Neural cell (in vitro differentiated cells): ENCODE results near the gene ABCA6. TPM values are rescaled to one million over a fixed set of nuclear protein-coding genes. Genes with fewer than 3 reads are reported as not detected.

Experiments
- H2AFZ ChIP-seq: fragments of 200-600, 300-800 bp; sonication (generic), shearing (Covaris generic); 2 replicates; pipeline ENCODE4 v1.6.0; 2014; ENCODE audit warnings: low read depth, mild to moderate bottlenecking, antibody characterized with exemption, low read length, moderate library complexity
- H3F3A ChIP-seq: fragments of 200-600 bp; shearing (Covaris generic); 2 replicates; pipeline ENCODE4 v1.6.1; 2016; ENCODE audit warnings: mild to moderate bottlenecking, moderate library complexity, mixed read lengths, antibody characterized with exemption, low read length; ENCODE audit not compliant: insufficient read depth, poor library complexity, severe bottlenecking
- H3K27ac ChIP-seq: fragments of 200-600, 300-800 bp; sonication (generic), shearing (Covaris generic); 2 replicates; pipeline ENCODE4 v1.5.1; 2014; ENCODE audit warnings: mild to moderate bottlenecking, low read length, moderate library complexity
- H3K27me3 ChIP-seq: fragments of 300-800, 200-600 bp; sonication (generic), shearing (Covaris generic); 2 replicates; pipeline ENCODE4 v1.6.0; 2014; ENCODE audit warnings: mild to moderate bottlenecking, low read depth, low read length, moderate library complexity; ENCODE audit not compliant: insufficient read depth
- H3K36me3 ChIP-seq: fragments of 300-800, 200-600 bp; sonication (generic), shearing (Covaris generic); 2 replicates; pipeline ENCODE4 v1.5.1; 2014; ENCODE audit warnings: mild to moderate bottlenecking, antibody characterized with exemption, low read length, moderate library complexity; ENCODE audit not compliant: insufficient read depth
- H3K4me2 ChIP-seq: fragments of 300-800, 200-600 bp; sonication (generic), shearing (Covaris generic); 2 replicates; pipeline ENCODE4 v1.6.0; 2014; ENCODE audit warnings: mild to moderate bottlenecking, low read length
- H3K4me3 ChIP-seq: fragments of 300-800, 200-600 bp; sonication (generic), shearing (Covaris generic); 2 replicates; pipeline ENCODE4 v1.5.1; 2014; ENCODE audit warnings: mild to moderate bottlenecking, low read length, moderate library complexity
- H3K79me2 ChIP-seq: fragments of 200-600 bp; shearing (Covaris generic); replicated peaks from 2 replicates; pipeline ENCODE4 v1.6.0; 2014; ENCODE audit warnings: mild to moderate bottlenecking, low read length, moderate library complexity; ENCODE audit not compliant: insufficient read depth
- H3K9ac ChIP-seq: fragments of 300-800, 200-600 bp; sonication (generic), shearing (Covaris generic); 2 replicates; pipeline ENCODE4 v1.6.1; 2016; ENCODE audit warnings: mild to moderate bottlenecking, low read length, mixed read lengths
- H3K9me2 ChIP-seq: fragments of 200-600 bp; shearing (Covaris generic); 2 replicates; pipeline ENCODE4 v1.6.1; 2016; ENCODE audit warnings: mild to moderate bottlenecking, low read length, mixed read lengths; ENCODE audit not compliant: insufficient read depth
- H3K9me3 ChIP-seq: fragments of 200-600, 300-800 bp; sonication (generic), shearing (Covaris generic); 2 replicates; pipeline ENCODE4 v1.6.1; 2016; ENCODE audit warnings: mild to moderate bottlenecking, mixed run types, low read length, moderate library complexity, mixed read lengths
- H4K20me1 ChIP-seq: fragments of 200-600 bp; shearing (Covaris generic); 2 replicates; pipeline ENCODE4 v1.6.1; 2016; ENCODE audit warnings: mild to moderate bottlenecking, mixed run types; ENCODE audit not compliant: insufficient read depth
- CTCF ChIP-seq: fragments of 450-650 bp; IDR thresholded peaks from 2 replicates; pipeline ENCODE4 v1.5.1; 2014; ENCODE audit warnings: antibody characterized with exemption, mild to moderate bottlenecking, moderate library complexity; ENCODE audit not compliant: poor library complexity, severe bottlenecking
- EP300 ChIP-seq: fragments of 450-650 bp; conservative IDR thresholded peaks from 2 replicates; pipeline ENCODE4 v1.6.1; 2014; ENCODE audit warnings: antibody characterized with exemption, mild to moderate bottlenecking, moderate library complexity; ENCODE audit not compliant: poor library complexity, severe bottlenecking
- EZH2 ChIP-seq: fragments of 200-600, 300-800 bp; shearing (Covaris generic), sonication (generic); IDR thresholded peaks from 2 replicates; pipeline ENCODE4 v1.6.1; 2014; ENCODE audit warnings: antibody characterized with exemption, low read length, borderline replicate concordance, mild to moderate bottlenecking; ENCODE audit not compliant: insufficient read depth, poor library complexity, severe bottlenecking
- MXI1 ChIP-seq: fragments of 450-650 bp; conservative IDR thresholded peaks from 2 replicates; pipeline ENCODE4 v1.6.1; 2014; ENCODE audit warnings: antibody characterized with exemption, mild to moderate bottlenecking; ENCODE audit not compliant: poor library complexity, severe bottlenecking
- POLR2AphosphoS5 ChIP-seq: IDR thresholded peaks from 2 replicates; pipeline ENCODE4 v1.6.1; 2012
- RAD21 ChIP-seq: fragments of 450-650 bp; conservative IDR thresholded peaks from 2 replicates; pipeline ENCODE4 v1.6.1; 2014; ENCODE audit warnings: antibody characterized with exemption, mild to moderate bottlenecking, moderate library complexity
- REST ChIP-seq: IDR thresholded peaks from 2 replicates; pipeline ENCODE4 v1.6.1; 2012; ENCODE audit warnings: borderline replicate concordance
- SMC3 ChIP-seq: fragments of 450-650 bp; conservative IDR thresholded peaks from 2 replicates; pipeline ENCODE4 v1.6.1; 2014; ENCODE audit warnings: antibody characterized with exemption, mild to moderate bottlenecking, moderate library complexity; ENCODE audit not compliant: poor library complexity
- TAF1 ChIP-seq: IDR thresholded peaks from 2 replicates; pipeline ENCODE4 v1.6.1; 2012; ENCODE audit warnings: low read depth
- polyA plus RNA-seq: library from polyadenylated mRNA; depleted of rRNA; stranded (reverse); fragments of >200 nt; gene quantifications from 2 replicates; pipeline ENCODE4 v1.2.3, GENCODE V29; 2014

Gene ABCA6
- polyA plus RNA-seq, 1 donor from 2014 or later: 1.6 TPM

DNA sequence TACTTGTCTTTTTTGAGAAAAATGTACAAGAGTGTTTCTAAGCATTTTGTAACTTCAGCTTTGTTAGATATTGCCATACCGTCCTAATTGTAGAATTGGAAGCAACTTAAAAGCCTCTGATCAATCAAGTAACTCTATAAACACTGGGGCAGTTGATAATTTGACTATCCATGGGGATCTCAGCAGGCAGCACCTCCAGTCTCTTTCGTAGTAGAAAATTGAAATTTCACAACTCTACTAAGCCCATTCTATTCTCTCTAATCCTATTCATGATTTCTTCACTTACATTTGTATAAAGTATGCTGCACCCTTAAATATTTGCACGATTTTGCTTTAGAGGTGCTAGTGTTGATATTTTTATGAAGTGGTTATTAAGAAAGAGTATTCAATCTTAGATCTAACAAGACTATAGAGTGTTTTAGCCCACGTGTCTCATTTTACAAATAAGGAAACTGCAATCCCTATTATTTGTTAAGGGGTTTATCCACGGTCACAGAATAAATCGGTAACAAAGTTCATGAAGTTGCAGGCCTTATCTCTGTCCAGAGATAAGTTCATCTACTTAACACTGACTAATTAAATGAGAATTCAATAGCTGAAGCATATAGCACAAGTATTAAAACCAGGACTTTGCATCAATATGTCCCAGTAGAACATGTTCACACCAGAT, 10.9 kb downstream of the ABCA6 start:
- no peaks in the 10 kb centered on the region for H3F3A ChIP-seq
- H4K20me1 ChIP-seq: no peaks in the 10 kb centered on the region
- no peaks in the 10 kb centered on the region for H3K9me2 ChIP-seq
- TF ChIP-seq EP300 (no peak), POLR2AphosphoS5 (no peak), SMC3 (no peak), REST (no peak), EZH2 (no peak), MXI1 (no peak), TAF1 (no peak)
- H3K27me3 ChIP-seq: no peaks in the 10 kb centered on the region
- no peak overlapping the region for H3K9ac ChIP-seq
- no peak overlapping the region for H3K4me2 ChIP-seq
- H3K27ac ChIP-seq: no peak overlapping the region
- no peaks in the 10 kb centered on the region for H3K36me3 ChIP-seq
- no peaks in the 10 kb centered on the region for H3K79me2 ChIP-seq
- H3K4me3 ChIP-seq: no peak overlapping the region
- no peaks in the 10 kb centered on the region for H3K9me3 ChIP-seq
- H2AFZ ChIP-seq: no peak overlapping the region

DNA sequence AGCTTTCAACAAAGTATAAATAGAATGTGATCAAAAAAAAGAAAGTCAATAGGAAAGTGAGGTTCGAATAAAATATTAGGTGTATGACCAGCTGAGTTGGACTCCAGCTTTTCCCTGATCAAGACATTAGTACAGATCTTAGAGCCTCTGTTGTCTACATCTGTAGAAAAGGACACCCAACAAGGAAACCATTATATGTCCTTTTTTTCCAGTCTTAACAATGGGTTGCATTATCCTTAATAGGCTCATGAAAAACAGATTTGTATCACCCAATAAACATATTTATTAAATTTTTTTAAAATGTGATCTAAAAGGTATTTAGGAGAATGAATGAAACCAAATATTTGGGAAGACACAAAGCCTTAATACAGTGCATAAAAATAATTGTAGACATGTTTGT, 18.1 kb downstream of the ABCA6 start:
- Histone ChIP-seq H3K4me3 (no peak overlapping the region), H3K79me2 (no peaks in the 10 kb centered on the region), H3K36me3 (no peaks in the 10 kb centered on the region), H3K9me3 (no peaks in the 10 kb centered on the region), H2AFZ (no peak overlapping the region), H4K20me1 (no peaks in the 10 kb centered on the region), H3F3A (no peaks in the 10 kb centered on the region), H3K9me2 (no peaks in the 10 kb centered on the region), H3K9ac (no peak overlapping the region), H3K4me2 (no peak overlapping the region), H3K27me3 (no peaks in the 10 kb centered on the region), H3K27ac (no peak overlapping the region)
- no peak for TF ChIP-seq EP300
- TF ChIP-seq CTCF: no peak
- no peak for TF ChIP-seq EZH2
- no peak for TF ChIP-seq MXI1
- TF ChIP-seq TAF1: no peak
- TF ChIP-seq RAD21: no peak
- TF ChIP-seq REST: no peak
- no peak for TF ChIP-seq SMC3
- TF ChIP-seq POLR2AphosphoS5: no peak
